ACC112 (cell line): ENCODE results near the gene GPR18.

Experiments
- H2AFZ ChIP-seq: fragments of 200-600 bp; sonication (generic); one replicate; pipeline ENCODE4 v1.6.0; 2017; ENCODE audit warnings: antibody characterized with exemption, low read length; ENCODE audit not compliant: unreplicated experiment
- H3K27ac ChIP-seq: fragments of 200-600 bp; sonication (generic); 2 replicates; pipeline ENCODE4 v1.5.1; 2014; ENCODE audit warnings: low read depth, mild to moderate bottlenecking, antibody characterized with exemption, low read length, moderate library complexity
- H3K27me3 ChIP-seq: fragments of 200-600 bp; sonication (generic); 2 replicates; pipeline ENCODE4 v1.6.1; 2014; ENCODE audit warnings: mild to moderate bottlenecking, antibody characterized with exemption, low read length, moderate library complexity, mixed read lengths; ENCODE audit not compliant: insufficient read depth
- H3K36me3 ChIP-seq: fragments of 200-600 bp; sonication (generic); 2 replicates; pipeline ENCODE4 v1.6.1; 2016; ENCODE audit warnings: mild to moderate bottlenecking, antibody characterized with exemption, low read length, moderate library complexity, mixed read lengths; ENCODE audit not compliant: insufficient read depth
- H3K4me1 ChIP-seq: fragments of 200-600 bp; sonication (generic); one replicate; pipeline ENCODE4 v1.6.1; 2016; ENCODE audit warnings: low read length, mixed read lengths; ENCODE audit not compliant: insufficient read depth, unreplicated experiment, control insufficient read depth
- H3K4me3 ChIP-seq: fragments of 200-600 bp; sonication (generic); 2 replicates; pipeline ENCODE4 v1.5.1; 2014; ENCODE audit warnings: mild to moderate bottlenecking, low read depth, low read length
- H3K79me2 ChIP-seq: fragments of 200-600 bp; sonication (generic); one replicate; pipeline ENCODE4 v1.6.0; 2016; ENCODE audit warnings: low read length; ENCODE audit not compliant: control insufficient read depth, unreplicated experiment, insufficient read depth

Gene GPR18

GRCh38 chr13:99267927-99268326 lies 9.7 kb upstream of the GPR18 start:
- Histone ChIP-seq H3K4me1 (no peaks in the 10 kb centered on the region), H3K4me3 (no peak overlapping the region), H3K27ac (no peak overlapping the region), H3K79me2 (no peaks in the 10 kb centered on the region), H2AFZ (no peak overlapping the region), H3K36me3 (no peaks in the 10 kb centered on the region), H3K27me3 (no peaks in the 10 kb centered on the region)

- no peaks in the 10 kb centered on the region for H3K4me1 ChIP-seq
- no peaks in the 10 kb centered on the region for H3K36me3 ChIP-seq
- no peak overlapping the region for H3K27ac ChIP-seq
- H3K4me3 ChIP-seq, result no peak overlapping the region
- no peaks in the 10 kb centered on the region for H3K27me3 ChIP-seq
- H3K79me2 ChIP-seq, result no peaks in the 10 kb centered on the region
- no peak overlapping the region for H2AFZ ChIP-seq
Observed at GRCh38 chr13:99266827-99267226, 8.6 kb upstream of the GPR18 start.

GRCh38 chr13:99265821-99266426 lies 7.7 kb upstream of the GPR18 start:
- H3K4me3 ChIP-seq, result no peak overlapping the region
- no peaks in the 10 kb centered on the region for H3K79me2 ChIP-seq
- no peaks in the 10 kb centered on the region for H3K27me3 ChIP-seq
- no peak overlapping the region for H3K27ac ChIP-seq
- H3K36me3 ChIP-seq, result no peaks in the 10 kb centered on the region
- no peaks in the 10 kb centered on the region for H3K4me1 ChIP-seq
- H2AFZ ChIP-seq, result no peak overlapping the region

- H3K27me3 ChIP-seq, result no peaks in the 10 kb centered on the region
- H3K4me3 ChIP-seq, result no peak overlapping the region
- no peaks in the 10 kb centered on the region for H3K4me1 ChIP-seq
- H2AFZ ChIP-seq, result no peak overlapping the region
- no peak overlapping the region for H3K27ac ChIP-seq
- no peaks in the 10 kb centered on the region for H3K79me2 ChIP-seq
- H3K36me3 ChIP-seq, result no peaks in the 10 kb centered on the region
Observed at GRCh38 chr13:99265162-99265800, 7.1 kb upstream of the GPR18 start.

GRCh38 chr13:99264051-99264450 lies 5.9 kb upstream of the GPR18 start:
- Histone ChIP-seq H3K79me2 (no peaks in the 10 kb centered on the region), H3K27me3 (no peaks in the 10 kb centered on the region), H2AFZ (no peak overlapping the region), H3K27ac (no peak overlapping the region), H3K4me3 (no peak overlapping the region), H3K36me3 (no peaks in the 10 kb centered on the region), H3K4me1 (no peaks in the 10 kb centered on the region)

- Histone ChIP-seq H3K4me3 (no peak overlapping the region), H3K27me3 (no peaks in the 10 kb centered on the region), H3K36me3 (no peaks in the 10 kb centered on the region), H3K79me2 (no peaks in the 10 kb centered on the region), H3K27ac (no peak overlapping the region), H3K4me1 (no peaks in the 10 kb centered on the region), H2AFZ (no peak overlapping the region)
Observed at GRCh38 chr13:99263126-99263785, 5.1 kb upstream of the GPR18 start.

- Histone ChIP-seq H3K4me3 (no peak overlapping the region), H3K79me2 (no peaks in the 10 kb centered on the region), H3K27me3 (no peaks in the 10 kb centered on the region), H3K27ac (no peak overlapping the region), H3K4me1 (no peaks in the 10 kb centered on the region), H2AFZ (no peak overlapping the region), H3K36me3 (no peaks in the 10 kb centered on the region)
Observed at GRCh38 chr13:99261059-99261458, 2.9 kb upstream of the GPR18 start.

GRCh38 chr13:99260216-99260615 lies 2.0 kb upstream of the GPR18 start:
- Histone ChIP-seq H3K27me3 (no peaks in the 10 kb centered on the region), H3K4me3 (no peak overlapping the region), H3K79me2 (no peaks in the 10 kb centered on the region), H3K36me3 (no peaks in the 10 kb centered on the region; the same call in 1 of the 2 replicates), H3K27ac (no peak overlapping the region), H3K4me1 (no peaks in the 10 kb centered on the region), H2AFZ (no peak overlapping the region)

GRCh38 chr13:99258946-99259345 lies 767 bp upstream of the GPR18 start:
- Histone ChIP-seq H3K79me2 (no peaks in the 10 kb centered on the region), H2AFZ (no peak overlapping the region), H3K36me3 (no peaks in the 10 kb centered on the region; the same call in 1 of the 2 replicates), H3K27me3 (no peaks in the 10 kb centered on the region), H3K4me3 (no peak overlapping the region), H3K4me1 (no peaks in the 10 kb centered on the region), H3K27ac (no peak overlapping the region)

- Histone ChIP-seq H3K27me3 (no peaks in the 10 kb centered on the region), H3K4me1 (no peaks in the 10 kb centered on the region), H3K4me3 (no peak overlapping the region), H3K36me3 (no peaks in the 10 kb centered on the region; the same call in 1 of the 2 replicates), H2AFZ (no peak overlapping the region), H3K79me2 (no peaks in the 10 kb centered on the region), H3K27ac (no peak overlapping the region)
Observed at GRCh38 chr13:99257291-99257690, 888 bp downstream of the GPR18 start.

GRCh38 chr13:99256709-99257108 lies 1.5 kb downstream of the GPR18 start:
- no peaks in the 10 kb centered on the region for H3K79me2 ChIP-seq
- H3K4me1 ChIP-seq, result no peaks in the 10 kb centered on the region
- no peaks in the 10 kb centered on the region; the same call in 1 of the 2 replicates for H3K36me3 ChIP-seq
- H2AFZ ChIP-seq, result no peak overlapping the region
- no peak overlapping the region for H3K27ac ChIP-seq
- H3K27me3 ChIP-seq, result no peaks in the 10 kb centered on the region
- H3K4me3 ChIP-seq, result no peak overlapping the region
